Measurements from ENCODE around the gene FGFR4.

FGFR4 gene

GRCh38 chr5:177132136-177133095, 45.7 kb downstream of the FGFR4 start:
- no peak for DNase-seq

GRCh38 chr5:177133096-177133852, 46.6 kb downstream of the FGFR4 start, which contains the start of gene NSD1:
Gene NSD1 (plus strand): TSS chr5:177133773. CDS start chr5:177135104, 1,331 bp downstream.
- peak; percentile 90 to 92 for DNase-seq

GRCh38 chr5:177133853-177134696, 47.4 kb downstream of the FGFR4 start:
- DNase-seq: peak; percentile 39 to 54

- DNase-seq: no peak
Observed at GRCh38 chr5:177134697-177135225, 48.0 kb downstream of the FGFR4 start.

GRCh38 chr5:177140312-177140711, 53.6 kb downstream of the FGFR4 start:
- DNase-seq: no peak

GRCh38 chr5:177141496-177141895, 54.8 kb downstream of the FGFR4 start:
- no peak for DNase-seq

- DNase-seq: no peak
Observed at GRCh38 chr5:177142098-177142611, 55.4 kb downstream of the FGFR4 start.

- no peak for DNase-seq
Observed at GRCh38 chr5:177142778-177143177, 56.1 kb downstream of the FGFR4 start.

- no peak for DNase-seq
Observed at GRCh38 chr5:177146891-177147638, 60.4 kb downstream of the FGFR4 start.

Data from activated CD4-positive, alpha-beta T cell treated with anti-CD3 and anti-CD28 coated beads, Interleukin-2, amount 50 U/mL, for 48 hours (primary cell).